ENCODE measurements around the gene FBXO44. TPM values are rescaled to one million over a fixed set of nuclear protein-coding genes. Genes with fewer than 3 reads are reported as not detected.

The FBXO44 gene
- total and polyA plus RNA-seq, 10 donors: 15.3 to 39.4 (median 24.6) TPM

- Histone ChIP-seq H3K36me3 (no peaks in the 10 kb centered on the region), H3K4me1 (peaks cover 15 to 40% (median 33%) of the 10 kb centered on the region in 6 donors), H3K27ac (no peak overlapping the region), H3K27me3 (replicated peaks in 1 of 7) (peaks cover 5 to 77% (median 51%) of the 10 kb centered on the region in 7 donors), H3K4me3 (no peak overlapping the region), H3K9me3 (no peaks in the 10 kb centered on the region)
- no peak for DNase-seq
- TF ChIP-seq POLR2AphosphoS5 (IDR thresholded peaks at IDR 0.05): no peak
- TF ChIP-seq, protein P1, sequence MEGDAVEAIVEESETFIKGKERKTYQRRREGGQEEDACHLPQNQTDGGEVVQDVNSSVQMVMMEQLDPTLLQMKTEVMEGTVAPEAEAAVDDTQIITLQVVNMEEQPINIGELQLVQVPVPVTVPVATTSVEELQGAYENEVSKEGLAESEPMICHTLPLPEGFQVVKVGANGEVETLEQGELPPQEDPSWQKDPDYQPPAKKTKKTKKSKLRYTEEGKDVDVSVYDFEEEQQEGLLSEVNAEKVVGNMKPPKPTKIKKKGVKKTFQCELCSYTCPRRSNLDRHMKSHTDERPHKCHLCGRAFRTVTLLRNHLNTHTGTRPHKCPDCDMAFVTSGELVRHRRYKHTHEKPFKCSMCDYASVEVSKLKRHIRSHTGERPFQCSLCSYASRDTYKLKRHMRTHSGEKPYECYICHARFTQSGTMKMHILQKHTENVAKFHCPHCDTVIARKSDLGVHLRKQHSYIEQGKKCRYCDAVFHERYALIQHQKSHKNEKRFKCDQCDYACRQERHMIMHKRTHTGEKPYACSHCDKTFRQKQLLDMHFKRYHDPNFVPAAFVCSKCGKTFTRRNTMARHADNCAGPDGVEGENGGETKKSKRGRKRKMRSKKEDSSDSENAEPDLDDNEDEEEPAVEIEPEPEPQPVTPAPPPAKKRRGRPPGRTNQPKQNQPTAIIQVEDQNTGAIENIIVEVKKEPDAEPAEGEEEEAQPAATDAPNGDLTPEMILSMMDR (IDR thresholded peaks at IDR 0.05 in 8 of 11, conservative IDR thresholded peaks at IDR 0.05 in 3 of 11): no peak
- TF ChIP-seq POLR2A (IDR thresholded peaks at IDR 0.05): no peak
- intact Hi-C loops (cut with DNase I; ENCODE audit: low total_unique reads): no loop called here
- WGBS, 5 donors: 58 to 77% (median 64%) methylated on average over 5 of the region's 5 CpGs
Measured at GRCh38 chr1:11693917-11694316, 39.2 kb downstream of the FBXO44 start.

GRCh38 chr1:11695861-11696260 is 41.2 kb downstream of the FBXO44 start:
- 81 to 97% (median 86%) methylated on average over 6 of the region's 6 CpGs for WGBS, 5 donors
- Histone ChIP-seq H3K27me3 (replicated peaks in 1 of 7) (peaks cover 5 to 75% (median 43%) of the 10 kb centered on the region in 7 donors), H3K27ac (no peak overlapping the region)

DNA sequence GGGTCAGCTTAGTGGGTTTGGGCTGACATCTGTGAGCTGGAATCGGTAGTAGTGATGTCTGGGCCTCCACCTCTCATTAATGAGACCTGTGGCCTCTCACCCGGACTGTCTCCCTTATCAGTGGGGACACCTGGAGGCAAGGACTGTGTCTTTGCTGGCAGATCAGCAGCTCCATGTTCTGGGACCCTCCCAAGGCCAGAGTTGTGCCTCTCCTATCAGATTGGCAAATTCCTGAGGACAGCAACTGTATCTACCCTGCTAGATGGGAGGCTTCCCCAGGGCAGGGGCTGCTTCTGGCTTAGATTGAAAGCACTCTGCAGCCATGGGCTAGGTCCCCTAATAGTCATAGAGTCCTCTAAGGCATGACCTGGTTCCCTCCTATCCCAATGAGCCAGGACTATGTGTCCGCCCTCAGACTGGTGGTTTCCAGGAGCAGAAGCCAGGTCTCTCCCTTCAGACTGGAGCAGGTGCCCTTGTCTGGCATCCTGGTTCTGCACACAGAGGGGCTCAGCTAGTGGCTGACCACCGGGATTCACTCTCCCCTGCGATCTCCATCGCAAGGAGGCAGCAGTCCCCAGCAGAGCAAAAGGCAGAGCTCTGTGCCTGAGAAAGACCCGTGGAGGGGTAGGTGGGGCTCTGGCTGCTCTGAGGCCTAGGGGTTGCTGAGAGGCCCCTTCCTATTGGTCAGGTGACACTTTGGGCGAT is 42.7 kb downstream of the FBXO44 start:
- peaks cover 0 to 14% (median 11%) of the 10 kb centered on the region in 6 donors for H3K4me1 ChIP-seq
- intact Hi-C loops (cut with DNase I; ENCODE audit: low total_unique reads): no loop called here
- DNase-seq: no peak
- peaks cover under 1 to 72% (median 38%) of the 10 kb centered on the region in 7 donors for H3K27me3 ChIP-seq (replicated peaks in 1 of 7)
- 61 to 90% (median 69%) methylated on average over 5 to 8 of the region's 8 CpGs for WGBS, 5 donors
- no peaks in the 10 kb centered on the region for H3K36me3 ChIP-seq
- no peak for TF ChIP-seq POLR2AphosphoS5 (IDR thresholded peaks at IDR 0.05)
- no peak for TF ChIP-seq POLR2A (IDR thresholded peaks at IDR 0.05)
- TF ChIP-seq, protein P1 (IDR thresholded peaks at IDR 0.05 in 8 of 11, conservative IDR thresholded peaks at IDR 0.05 in 3 of 11): no peak
- no peaks in the 10 kb centered on the region for H3K9me3 ChIP-seq
- no peak overlapping the region for H3K4me3 ChIP-seq
- H3K27ac ChIP-seq: no peak overlapping the region

More at GRCh38 chr1:11695861-11696260, 41.2 kb downstream of the FBXO44 start:
- no peaks in the 10 kb centered on the region for H3K36me3 ChIP-seq
- DNase-seq: no peak
- peaks cover 11 to 29% (median 24%) of the 10 kb centered on the region in 6 donors for H3K4me1 ChIP-seq
- intact Hi-C loops (cut with DNase I; ENCODE audit: low total_unique reads): no loop called here
- no peak overlapping the region for H3K4me3 ChIP-seq
- no peaks in the 10 kb centered on the region for H3K9me3 ChIP-seq
- TF ChIP-seq POLR2AphosphoS5 (IDR thresholded peaks at IDR 0.05) (no peak), POLR2A (IDR thresholded peaks at IDR 0.05) (no peak)
- TF ChIP-seq, protein P1 (IDR thresholded peaks at IDR 0.05 in 8 of 11, conservative IDR thresholded peaks at IDR 0.05 in 3 of 11): no peak

- intact Hi-C loops (cut with DNase I; ENCODE audit: low total_unique reads): no loop called here
- H3K27ac ChIP-seq: no peak overlapping the region
- TF ChIP-seq POLR2AphosphoS5 (IDR thresholded peaks at IDR 0.05) (no peak), POLR2A (IDR thresholded peaks at IDR 0.05) (no peak)
- TF ChIP-seq, protein P1 (IDR thresholded peaks at IDR 0.05 in 8 of 11, conservative IDR thresholded peaks at IDR 0.05 in 3 of 11): no peak
- peaks cover 0 to 9% (median 6%) of the 10 kb centered on the region in 6 donors for H3K4me1 ChIP-seq
- no peak overlapping the region for H3K4me3 ChIP-seq
- peaks cover 0 to 72% (median 33%) of the 10 kb centered on the region in 7 donors for H3K27me3 ChIP-seq (replicated peaks in 1 of 7)
- H3K9me3 ChIP-seq: no peaks in the 10 kb centered on the region
- no peaks in the 10 kb centered on the region for H3K36me3 ChIP-seq
- no peak for DNase-seq
- 62 to 77% (median 70%) methylated on average over 5 of the region's 5 CpGs for WGBS, 5 donors
Measured at GRCh38 chr1:11697893-11698210, 43.2 kb downstream of the FBXO44 start.
